NCI-H187 treated with DMSO at 0.1 percent for 48 hours (cell line): ENCODE measurements around the gene PACRG.
"Not testable (repeated sequence)": the region's sequence is repeated elsewhere in the genome, so short reads cannot be mapped to it uniquely, and the experiment has no call there.

Experiments used
- DNase-seq: peaks from one replicate; lab custom pipeline; 2025; lab: John Stamatoyannopoulos, UW

The PACRG gene

GRCh38 chr6:162727322-162728182 is at the start of gene PACRG, which contains the start of gene PRKN:
Gene PACRG (plus strand): TSS chr6:162727974.
Gene PRKN (minus strand): TSS chr6:162727766.
- DNase-seq: no peak

GRCh38 chr6:162678896-162679295 is 48.9 kb upstream of the PACRG start:
- DNase-seq: not testable (repeated sequence)

DNA sequence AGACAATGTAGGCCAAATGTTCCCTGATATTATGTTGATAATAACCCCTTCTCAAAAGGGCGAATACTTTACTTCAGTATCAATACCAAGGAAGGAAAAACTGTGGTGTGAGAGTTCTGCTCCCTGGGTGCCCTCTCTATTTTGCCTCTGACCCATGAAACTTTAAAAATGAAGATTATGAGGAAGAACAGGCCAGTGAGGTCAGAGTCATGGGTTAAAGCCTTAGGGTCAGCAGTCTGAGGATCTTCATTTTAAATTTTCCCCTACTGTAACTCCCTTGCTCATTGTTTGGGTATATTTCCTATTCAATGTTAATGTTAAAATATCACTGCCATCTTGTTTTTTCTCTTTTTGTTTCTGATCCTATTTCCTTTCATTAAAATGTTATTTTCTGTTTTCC is 48.1 kb upstream of the PACRG start:
- DNase-seq: no peak

DNA sequence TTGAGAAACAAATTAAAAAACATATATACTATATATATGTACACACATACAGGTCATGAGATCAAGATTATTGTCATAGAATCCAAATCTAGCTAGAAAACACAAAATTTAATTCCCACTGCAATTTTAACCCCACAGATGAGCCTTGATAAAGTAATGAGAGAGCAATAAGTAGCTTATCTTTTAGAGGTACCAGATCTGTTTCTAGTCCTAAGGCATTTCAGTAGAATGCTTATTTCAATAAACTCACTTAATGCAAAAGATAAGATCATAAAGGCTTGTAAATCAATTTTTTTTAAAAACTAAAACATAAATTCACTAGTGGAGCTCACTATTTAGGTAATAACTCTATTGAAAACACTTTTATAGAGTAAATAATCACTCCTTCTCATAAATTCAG is 47.4 kb upstream of the PACRG start:
- no peak for DNase-seq

DNA sequence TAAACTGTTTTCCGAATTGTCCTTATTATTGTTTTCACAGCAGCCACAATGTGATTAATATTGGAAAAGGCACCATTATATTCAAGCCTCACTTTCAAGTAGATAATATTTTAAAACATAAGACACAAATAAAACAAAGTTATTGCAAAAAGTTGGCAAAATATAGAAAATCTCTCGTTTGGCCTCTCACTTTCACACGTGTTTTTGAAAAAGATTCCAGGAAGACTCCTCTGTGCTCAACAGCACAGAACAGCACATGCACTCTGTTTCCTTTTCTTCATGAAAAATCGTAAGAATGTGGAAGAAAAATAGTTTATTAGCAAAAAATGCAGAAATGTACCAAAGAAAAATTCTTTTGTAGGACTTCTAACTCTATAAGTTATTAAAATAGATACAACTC is 46.9 kb upstream of the PACRG start:
- no peak for DNase-seq

GRCh38 chr6:162681447-162681846 is 46.3 kb upstream of the PACRG start:
- DNase-seq: no peak

DNA sequence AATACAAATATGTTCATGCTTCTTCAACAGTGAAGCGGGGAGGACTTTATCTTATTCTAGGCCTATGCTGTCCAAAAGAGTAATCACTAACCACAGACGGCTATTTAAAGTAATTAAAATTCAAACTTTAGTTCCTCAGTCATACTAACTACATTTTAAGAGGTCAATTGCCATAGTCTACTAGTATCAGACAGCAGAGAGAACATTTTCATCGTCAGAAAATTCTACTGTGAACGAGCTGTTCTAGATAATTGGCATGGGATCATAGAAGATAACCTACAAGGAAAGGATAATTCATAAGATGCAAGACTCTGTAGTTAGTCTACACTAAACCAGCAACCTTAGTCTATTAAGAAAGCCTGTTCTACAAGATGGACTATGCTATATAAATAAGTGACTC is 44.6 kb upstream of the PACRG start:
- no peak for DNase-seq

- DNase-seq: no peak
These were observed 43.7 kb upstream of the PACRG start for GRCh38 chr6:162684052-162684451.

- no peak for DNase-seq
These were observed 42.8 kb upstream of the PACRG start for GRCh38 chr6:162684961-162685360.

GRCh38 chr6:162685586-162685985 is 42.2 kb upstream of the PACRG start:
- DNase-seq: no peak

- DNase-seq: no peak
These were observed 38.9 kb upstream of the PACRG start for GRCh38 chr6:162688751-162689345.

GRCh38 chr6:162690158-162690557 is 37.6 kb upstream of the PACRG start:
- DNase-seq: no peak

GRCh38 chr6:162697872-162698403 is 29.8 kb upstream of the PACRG start:
- DNase-seq: no peak

DNA sequence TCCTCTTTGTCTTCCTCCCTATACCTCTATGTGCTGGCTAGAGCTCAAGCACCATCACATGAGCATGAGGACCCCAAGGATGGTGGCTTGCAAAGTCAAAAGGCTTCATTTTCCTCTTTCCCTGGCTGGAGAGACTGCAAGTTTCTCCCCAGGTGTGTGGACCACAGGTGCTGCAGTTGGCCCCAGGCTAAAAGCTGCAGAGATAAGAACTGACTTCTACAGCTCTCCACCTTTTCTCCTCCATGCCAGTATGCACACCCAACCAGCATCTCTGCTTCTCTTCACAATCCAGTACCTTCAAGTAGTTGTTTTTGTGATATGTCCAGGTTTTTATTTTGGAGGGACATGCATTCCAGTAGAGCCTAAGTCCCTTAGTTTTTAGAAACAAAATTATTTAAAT is 29.3 kb upstream of the PACRG start:
- no peak for DNase-seq

DNA sequence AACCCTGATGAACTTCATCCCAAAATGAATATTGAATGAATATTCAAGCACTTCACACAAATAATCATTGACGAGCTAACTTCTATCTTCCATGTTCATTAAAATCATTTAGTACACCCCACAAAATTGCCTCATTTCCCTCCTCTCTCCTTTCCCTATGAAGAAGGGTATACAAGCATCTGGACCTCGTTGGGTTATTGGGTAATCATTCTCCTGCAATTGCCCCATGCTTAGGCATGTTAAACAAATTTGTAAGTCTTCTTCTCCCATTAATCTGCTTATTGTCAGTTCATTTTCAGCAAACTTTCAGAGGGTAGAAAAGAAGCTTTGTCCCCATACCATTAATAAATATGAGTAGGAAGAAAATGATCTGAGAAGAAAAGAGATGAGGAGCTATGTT is 27.8 kb upstream of the PACRG start:
- DNase-seq: no peak

DNA sequence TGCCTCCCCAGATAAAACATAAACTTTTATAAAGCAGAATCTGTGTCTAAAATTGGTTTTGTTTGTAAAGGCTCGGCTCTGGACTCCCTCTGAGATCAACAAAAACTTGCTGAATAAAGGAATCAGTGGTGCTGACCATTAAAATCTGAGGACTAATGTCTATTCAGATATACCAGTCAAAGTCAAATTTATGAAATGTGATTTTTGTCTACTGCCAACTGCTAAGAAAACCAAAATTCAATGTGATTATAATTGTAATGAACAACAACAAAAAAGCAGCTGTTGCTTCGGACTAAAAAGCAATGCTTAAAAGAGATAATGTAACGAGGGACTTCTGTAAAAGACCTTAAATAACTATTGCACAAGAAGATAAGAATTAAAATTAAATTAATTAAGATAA is 26.8 kb upstream of the PACRG start:
- no peak for DNase-seq

- DNase-seq: no peak
These were observed 26.2 kb upstream of the PACRG start for GRCh38 chr6:162701551-162701950.

GRCh38 chr6:162702446-162702845 is 25.3 kb upstream of the PACRG start:
- no peak for DNase-seq

DNA sequence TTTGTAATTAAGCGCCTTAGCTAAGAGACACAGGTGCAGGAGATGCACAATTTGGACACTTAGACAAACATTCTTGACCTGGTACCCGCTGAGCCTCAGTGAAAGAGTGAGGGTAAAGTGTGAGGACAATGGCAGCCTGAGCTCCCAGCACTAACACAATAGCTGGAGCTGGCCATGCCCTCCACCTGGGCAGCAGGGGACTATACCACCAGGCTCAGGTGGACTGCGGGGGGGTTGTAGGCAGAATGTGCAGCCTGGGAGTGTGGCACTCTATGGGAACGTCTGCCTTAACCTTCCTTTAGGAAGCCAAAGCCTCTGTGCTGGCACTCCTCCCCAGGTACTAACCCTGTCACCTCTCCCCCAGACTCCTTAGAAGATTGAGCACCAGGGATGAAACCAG is 23.8 kb upstream of the PACRG start:
- no peak for DNase-seq

- no peak for DNase-seq
These were observed 22.0 kb upstream of the PACRG start for GRCh38 chr6:162705736-162706135.

GRCh38 chr6:162706232-162706631 is 21.5 kb upstream of the PACRG start:
- no peak for DNase-seq

- no peak for DNase-seq
These were observed 18.8 kb upstream of the PACRG start for GRCh38 chr6:162708971-162709370.

GRCh38 chr6:162709431-162709830 is 18.3 kb upstream of the PACRG start:
- DNase-seq: no peak
